Measurements from ENCODE around the gene LAMA5. TPM values are rescaled to one million over a fixed set of nuclear protein-coding genes. Genes with fewer than 3 reads are reported as not detected.

Gene LAMA5
- total RNA-seq, 1 donor from 2014 or later: 18.6 TPM

DNA sequence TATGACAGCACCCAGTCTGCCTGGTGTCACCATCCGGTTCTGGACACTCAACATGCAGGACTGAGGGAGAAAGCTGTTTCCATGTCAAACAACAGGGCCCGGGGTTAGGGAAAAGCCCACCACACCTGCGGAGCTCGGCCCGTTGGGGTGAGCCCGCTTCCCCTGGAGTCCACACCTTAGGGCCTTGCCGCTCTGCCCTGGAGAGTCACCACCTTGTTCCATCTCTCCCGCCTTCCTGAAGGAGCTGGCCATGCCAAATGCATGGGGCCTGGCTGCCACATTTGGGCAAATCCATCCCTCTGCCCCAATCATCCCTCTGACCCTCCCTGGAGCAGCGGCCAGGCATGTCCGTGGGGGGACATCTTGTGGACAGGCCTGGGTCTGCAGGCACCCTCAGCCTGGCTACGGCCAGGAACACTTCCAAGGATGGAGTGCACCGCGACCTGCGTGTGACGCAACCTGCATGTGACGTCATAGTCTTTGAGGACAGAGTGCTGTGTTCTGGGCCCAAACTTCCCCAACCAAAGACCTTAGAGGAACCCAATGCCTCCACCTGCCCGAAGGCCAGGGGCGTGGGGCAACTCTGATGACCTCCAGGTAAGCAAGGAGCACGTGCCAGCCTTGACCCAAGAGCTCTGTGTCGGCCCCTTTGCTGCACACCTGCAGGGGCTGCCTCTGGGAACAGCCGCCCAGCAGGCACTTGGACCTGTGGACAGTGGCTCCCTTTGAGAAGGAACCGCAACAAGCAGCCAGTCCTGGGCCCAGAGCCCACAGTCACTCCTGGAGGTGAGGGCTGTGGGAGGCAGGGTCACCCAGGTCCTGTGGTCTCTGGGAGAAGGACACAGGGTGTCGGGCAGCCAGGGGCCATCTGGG, 38.2 kb upstream of the LAMA5 start:
- peak in 1 of 2 donors; percentile 48 for DNase-seq (ENCODE audit: low read depth in 2 of 2)

GRCh38 chr20:62404761-62405107, 37.6 kb upstream of the LAMA5 start:
- no peak for DNase-seq (ENCODE audit: low read depth in 2 of 2)

- no peak for DNase-seq (ENCODE audit: low read depth in 2 of 2)
These were observed 37.1 kb upstream of the LAMA5 start for GRCh38 chr20:62404112-62404665.

GRCh38 chr20:62403331-62403730, 36.2 kb upstream of the LAMA5 start:
- DNase-seq (ENCODE audit: low read depth in 2 of 2): no peak

DNA sequence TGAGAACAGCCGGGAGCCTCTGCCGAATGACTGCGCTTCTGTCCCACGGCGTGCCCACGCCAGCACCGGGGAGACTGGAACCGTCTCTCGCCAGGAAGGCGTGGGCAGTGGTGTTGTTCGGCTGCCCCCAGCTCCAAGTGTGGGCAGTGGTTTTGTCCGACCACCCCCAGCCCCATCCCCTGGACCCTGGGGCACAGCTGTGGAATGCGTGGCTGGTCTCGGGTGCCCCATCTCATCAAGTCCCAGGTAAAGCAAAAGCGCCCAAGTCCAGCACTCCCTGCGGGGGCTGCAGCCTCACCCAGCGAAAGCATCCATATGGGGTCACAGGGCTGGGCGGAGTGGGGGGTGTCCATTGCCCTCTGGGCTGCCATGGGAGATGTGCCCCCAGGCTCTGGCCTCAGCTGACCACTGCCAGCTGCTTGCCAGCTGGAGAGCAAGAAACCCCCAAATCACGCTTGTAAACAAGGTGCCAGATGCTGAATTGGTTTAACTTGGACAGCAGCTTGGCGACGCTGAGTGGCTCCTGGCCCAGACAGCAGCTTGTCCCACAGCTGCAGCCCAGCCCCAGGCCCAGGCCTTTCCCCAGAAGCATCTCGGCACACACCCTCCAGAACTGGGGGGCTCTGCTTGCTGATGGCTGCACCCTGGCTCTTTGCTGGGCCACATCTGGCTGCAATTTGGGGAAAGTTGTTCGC, 35.5 kb upstream of the LAMA5 start:
- DNase-seq (ENCODE audit: low read depth in 2 of 2): no peak

- DNase-seq (ENCODE audit: low read depth in 2 of 2): no peak
These were observed 34.2 kb upstream of the LAMA5 start for GRCh38 chr20:62401331-62401779.

DNA sequence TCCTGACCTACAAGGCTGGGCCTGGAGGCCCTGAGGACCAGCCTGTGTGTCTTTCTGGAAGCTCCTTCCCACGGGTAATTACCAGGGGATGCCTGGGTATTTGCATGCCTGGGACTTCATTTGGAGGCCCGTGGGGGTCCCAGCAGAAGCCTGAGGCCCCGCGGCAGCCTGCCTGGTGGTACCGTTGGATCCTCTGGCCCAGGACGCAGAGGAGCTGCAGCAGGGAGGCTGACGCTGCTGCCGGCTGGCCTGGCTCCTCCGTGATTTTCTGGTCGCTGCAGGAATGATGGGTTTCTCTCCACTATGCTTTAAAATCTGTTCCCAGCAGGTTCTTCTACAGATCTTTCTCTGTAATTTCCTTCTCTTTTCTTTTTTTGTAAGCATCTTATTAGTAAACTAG, 33.4 kb upstream of the LAMA5 start:
- no peak for DNase-seq (ENCODE audit: low read depth in 2 of 2)

DNA sequence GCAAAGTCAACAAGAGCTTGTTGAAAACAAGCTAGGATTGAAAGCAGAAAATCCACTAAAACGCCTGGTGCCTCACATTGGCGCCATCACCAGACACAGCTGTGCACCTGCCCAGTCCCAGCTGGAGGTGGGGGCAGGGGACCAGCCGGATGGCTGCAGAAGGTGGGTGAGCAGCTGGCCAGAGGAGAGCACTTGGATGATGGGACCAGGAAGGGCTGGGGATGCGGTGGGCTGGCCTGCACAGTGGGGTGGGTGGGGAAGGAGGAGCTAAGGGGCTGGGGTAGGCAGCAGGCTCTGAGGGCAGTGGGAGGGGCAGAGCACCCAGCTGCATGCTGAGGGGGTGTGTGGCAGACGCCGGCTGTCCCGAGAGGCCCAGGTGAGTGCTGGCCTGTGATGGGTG, 32.9 kb upstream of the LAMA5 start:
- DNase-seq (ENCODE audit: low read depth in 2 of 2): no peak

GRCh38 chr20:62398120-62398821, 31.2 kb upstream of the LAMA5 start:
- DNase-seq (ENCODE audit: low read depth in 2 of 2): no peak

DNA sequence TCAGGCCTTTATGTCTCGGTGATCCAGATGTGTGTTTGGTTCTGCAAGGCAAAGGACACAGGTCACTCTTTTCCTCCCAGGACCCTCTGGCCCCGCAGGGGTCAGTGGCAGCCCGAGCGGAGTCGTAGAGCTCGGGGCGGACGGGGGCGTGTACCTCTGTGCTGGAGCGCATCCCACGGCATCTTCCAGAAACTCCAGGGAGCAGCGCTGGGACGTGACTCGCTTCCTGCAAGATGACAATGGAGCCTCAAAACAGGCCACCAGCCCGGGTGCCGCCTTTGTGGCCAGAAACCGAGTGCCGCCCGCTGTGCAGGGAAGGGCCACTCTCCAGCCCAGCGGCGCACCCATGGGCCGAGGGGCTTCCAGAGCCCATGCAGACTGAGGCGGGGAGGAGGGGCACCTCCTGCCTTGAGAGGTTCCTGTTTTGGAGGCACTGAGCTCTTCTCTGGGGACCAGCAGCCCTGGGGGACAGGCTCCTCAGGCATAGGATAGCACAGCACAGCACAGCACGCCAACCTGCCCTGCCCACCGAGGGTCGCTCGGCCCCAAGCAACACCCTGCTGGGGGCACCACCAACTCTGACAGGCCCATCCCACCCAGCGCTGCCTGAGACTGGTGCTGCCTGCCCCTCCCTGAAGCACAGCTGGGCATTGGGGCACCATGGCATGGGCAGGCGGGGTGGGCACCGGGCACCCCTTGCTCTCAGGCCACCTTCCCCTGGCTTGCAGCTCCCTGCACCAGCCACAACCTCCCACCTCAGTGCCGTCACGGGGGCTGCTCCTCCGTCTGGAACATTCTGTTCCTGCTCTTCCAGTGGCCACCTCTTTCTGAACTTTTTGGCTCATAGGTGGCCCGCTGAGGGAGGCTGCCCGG, 29.5 kb upstream of the LAMA5 start:
- peak in 1 of 2 donors; percentile 32 for DNase-seq (ENCODE audit: low read depth in 2 of 2)

DNA sequence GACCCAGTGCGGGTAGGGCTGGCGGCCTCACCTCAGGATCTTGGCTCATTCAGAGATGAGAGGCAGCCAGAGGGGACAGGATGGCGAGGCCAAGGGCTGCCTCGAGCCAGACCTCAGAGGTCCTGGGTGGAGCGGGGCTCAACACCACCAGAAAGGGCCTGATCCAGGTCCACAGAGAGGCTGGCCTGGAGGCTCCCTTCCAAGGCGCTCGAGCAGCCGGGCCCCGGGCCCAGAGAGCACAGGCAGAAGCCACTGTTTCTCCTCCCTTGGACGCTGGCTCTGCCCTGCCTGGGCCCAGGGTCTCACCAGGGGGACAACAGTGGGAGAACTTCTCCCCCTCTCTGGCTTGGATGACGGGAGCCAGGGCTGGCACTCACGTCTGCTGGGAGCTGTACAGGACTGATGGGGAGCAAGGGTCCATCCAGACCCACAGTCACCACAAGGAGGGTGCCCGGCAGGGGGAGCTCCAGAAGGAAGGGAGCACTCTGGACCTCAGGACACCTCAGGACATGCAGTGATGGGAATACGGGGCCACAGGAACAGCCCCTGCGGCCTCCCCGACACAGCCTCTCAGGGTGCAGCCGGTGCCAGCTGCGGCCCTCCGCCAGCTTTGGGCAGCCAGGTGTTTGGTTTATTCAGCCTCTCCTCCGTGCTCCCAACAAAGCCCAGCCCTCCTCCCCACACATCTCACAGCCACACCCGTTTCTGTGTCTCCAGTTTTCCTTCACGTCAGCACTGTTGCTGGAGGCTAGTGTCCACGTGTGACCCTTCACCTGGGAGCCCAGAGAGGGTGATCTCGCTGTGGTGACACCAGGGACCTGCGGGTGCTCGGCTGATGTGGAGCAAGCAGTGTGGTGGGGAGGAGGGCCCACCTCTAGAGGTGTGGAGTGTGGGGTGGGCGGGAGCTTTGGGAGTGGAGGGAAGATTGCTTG, 28.5 kb upstream of the LAMA5 start:
- no peak for DNase-seq (ENCODE audit: low read depth in 2 of 2)

DNA sequence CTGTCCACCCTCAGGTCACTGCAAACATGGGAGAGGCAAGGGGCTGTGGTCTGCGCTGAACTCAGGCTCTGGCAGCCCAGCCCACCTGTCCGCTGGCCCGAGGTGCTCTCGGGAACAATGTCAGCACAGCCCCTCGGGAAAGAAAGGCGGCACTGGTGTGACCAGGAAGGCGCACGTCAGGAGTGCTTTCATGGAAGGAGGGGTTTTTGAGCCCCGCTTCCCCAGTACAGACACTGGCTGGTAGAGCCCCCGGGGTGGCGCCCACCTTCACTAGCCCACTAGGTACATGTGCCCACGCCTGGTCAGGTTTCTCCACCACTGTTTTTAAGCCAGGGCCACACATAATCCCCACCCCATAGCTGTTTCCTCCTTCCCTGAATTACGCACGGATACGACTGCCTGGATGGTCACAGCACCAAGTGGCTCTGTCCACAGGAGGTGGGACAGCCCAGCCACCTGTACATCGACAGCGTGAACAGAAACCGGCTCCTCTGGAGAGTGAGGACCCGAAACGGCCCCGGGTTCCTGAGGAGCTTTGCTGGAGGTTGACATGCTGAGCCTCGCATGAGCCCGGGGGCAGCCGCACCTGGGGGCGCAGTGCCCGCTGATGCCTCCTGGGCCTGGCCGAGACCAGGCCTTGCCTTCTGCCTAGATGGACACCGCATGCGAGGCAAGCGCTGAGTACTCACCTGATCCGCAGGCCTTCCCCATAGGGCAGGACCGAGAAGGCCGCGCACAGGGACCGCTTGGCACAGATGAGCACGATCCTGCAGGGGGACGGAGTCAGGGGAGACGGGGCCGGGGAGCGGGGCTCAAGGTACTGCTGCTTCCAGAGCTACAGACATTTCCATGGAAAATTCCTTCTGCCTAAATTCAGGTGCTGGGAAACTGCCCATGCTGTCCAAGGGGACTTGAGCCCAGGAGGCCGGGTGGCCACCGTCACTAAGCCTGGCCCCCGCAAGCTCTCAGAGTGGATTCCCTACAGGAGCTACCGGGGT, 27.4 kb upstream of the LAMA5 start:
- no peak for DNase-seq (ENCODE audit: low read depth in 2 of 2)

DNA sequence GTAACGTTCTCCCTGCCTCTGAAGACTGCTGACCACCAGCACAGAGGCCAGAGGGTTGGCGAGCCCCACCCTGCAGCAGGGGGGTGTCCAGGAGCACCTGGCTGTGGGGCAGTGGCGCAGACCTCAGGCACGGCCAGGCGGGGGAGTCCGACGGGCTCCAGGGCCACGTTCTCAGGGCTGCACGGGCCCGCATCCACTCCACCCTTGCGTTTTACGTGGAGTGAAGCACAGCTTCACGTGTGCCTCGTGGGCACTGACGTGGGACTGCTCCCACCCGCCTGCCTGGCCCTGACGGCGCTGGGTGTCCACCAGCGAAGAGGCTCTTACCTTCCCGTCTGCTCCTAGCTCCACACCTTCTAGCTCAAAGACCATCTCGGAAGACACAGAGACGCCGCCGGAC, 26.7 kb upstream of the LAMA5 start:
- DNase-seq (ENCODE audit: low read depth in 2 of 2): no peak

DNA sequence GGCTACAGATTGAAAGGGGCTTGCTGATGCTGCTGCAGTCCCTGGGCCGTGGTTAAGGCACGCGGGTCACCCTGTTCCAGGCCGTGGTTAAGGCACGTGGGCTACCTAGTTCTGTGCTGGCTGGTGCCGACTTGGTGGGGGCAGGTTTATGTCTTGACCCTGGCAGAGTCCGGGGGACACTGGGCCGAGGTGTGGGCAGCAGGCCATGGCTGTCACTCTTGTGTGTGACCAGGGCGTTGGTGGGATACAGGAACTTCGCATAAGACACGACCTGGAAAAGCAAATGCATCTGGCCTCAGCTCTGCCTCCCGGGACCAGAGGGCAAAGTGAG, 26.2 kb upstream of the LAMA5 start:
- no peak for DNase-seq (ENCODE audit: low read depth in 2 of 2)

DNA sequence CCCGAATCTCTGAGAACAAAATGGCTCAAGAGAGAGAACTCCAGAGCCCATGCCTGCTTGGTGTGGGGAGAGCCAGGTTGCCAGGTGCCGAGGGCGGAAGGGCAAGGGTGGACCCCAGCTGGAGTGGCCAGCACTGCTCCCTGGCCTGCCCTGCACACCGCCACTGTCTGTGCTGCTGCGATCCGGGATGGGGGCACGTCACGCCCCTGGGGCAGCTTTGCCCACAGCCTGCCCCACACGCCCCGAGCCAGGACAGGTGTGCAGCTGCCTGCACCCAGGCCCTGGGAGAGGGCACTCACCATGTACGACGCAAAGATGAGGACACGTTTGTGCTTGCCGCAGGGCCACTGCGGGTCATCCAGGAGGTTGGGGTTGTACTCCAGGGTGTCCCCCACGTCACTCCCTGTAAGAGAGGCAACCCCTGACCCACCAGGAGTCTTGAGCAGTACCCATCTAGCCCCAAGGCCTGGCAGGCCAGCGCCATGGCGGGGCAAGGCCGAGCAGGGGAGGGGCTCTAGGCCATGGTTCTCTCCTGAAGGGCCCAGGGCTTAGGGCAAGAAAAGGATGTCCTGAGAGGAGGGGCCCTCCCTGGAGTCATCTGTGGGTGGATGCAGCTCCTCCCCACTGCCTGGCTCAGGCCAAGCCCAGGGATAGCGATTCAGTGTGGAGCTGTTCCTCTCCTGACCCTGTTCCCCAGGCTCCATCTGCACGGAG, 25.7 kb upstream of the LAMA5 start:
- DNase-seq (ENCODE audit: low read depth in 2 of 2): no peak

DNA sequence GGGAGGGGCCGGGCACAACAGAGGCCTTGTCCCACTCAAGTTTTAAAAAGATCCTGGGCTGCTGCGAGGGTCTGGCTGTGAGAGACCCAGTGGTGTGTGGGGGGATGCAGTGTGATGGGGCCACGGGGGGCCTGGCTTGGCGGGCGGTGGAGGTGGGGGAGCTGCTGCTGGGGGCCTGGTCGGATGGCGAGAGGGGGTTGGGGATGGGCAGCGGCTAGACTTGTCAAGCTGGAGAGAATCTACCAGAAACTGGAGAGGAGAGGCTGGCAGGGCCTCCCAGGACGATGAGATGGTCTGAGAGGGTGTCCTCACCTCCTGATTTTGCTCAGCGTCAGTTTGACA, 24.9 kb upstream of the LAMA5 start:
- DNase-seq (ENCODE audit: low read depth in 2 of 2): no peak

GRCh38 chr20:62391165-62392076, 24.3 kb upstream of the LAMA5 start:
- DNase-seq (ENCODE audit: low read depth in 2 of 2): no peak

Measured in dermis microvascular lymphatic vessel endothelial cell (primary cell).